IPS-11a (cell line): ENCODE measurements around the gene RBM4B.

Source experiments
- H3K4me3 ChIP-seq: one replicate; pipeline ENCODE4 v1.5.1; 2013; ENCODE audit warnings: low read depth, low read length, control low read depth

RBM4B gene

GRCh38 chr11:66616379-66617154 is 61.1 kb downstream of the RBM4B start, which contains the start of gene RBM14:
RBM14 (plus strand) TSS chr11:66616630; CDS start chr11:66616721, 91 bp downstream.
- H3K4me3 ChIP-seq: peak within 1 kb of the TSS; percentile 98
